Naive thymus-derived CD4-positive, alpha-beta T cell (primary cell): ENCODE data around the gene ITPR1. TPM values are rescaled to one million over a fixed set of nuclear protein-coding genes. Genes with fewer than 3 reads are reported as not detected.

Experiments used
- ATAC-seq: fragments of 150-1000 bp; cut with Tn5 transposase; 2 replicates; pipeline ENCODE4 v1.10.0; 2021; ENCODE audit warnings: mild to moderate bottlenecking, moderate library complexity
- CTCF ChIA-PET: fragments of 350-600 bp; sonication (Branson Sonifier 250); formaldehyde crosslinking; loops from one replicate; lab custom pipeline; 2021; ENCODE audit warnings: antibody characterized with exemption; lab: Charles Lee
- POLR2A ChIA-PET: fragments of 350-600 bp; sonication (Branson Sonifier 250); formaldehyde crosslinking; loops from one replicate; lab custom pipeline; 2021; ENCODE audit warnings: antibody characterized with exemption, inconsistent platforms; lab: Charles Lee
- DNase-seq, 9 donors: peaks; one replicate each; pipeline versions ENCODE4 v3.0.0 to v3.0.0-alpha.2; 2020 to 2022; ENCODE audit warnings: mixed read lengths in 1 of 9
- H3K27ac ChIP-seq: one replicate; pipeline ENCODE4 v1.7.0; 2013; ENCODE audit warnings: mild to moderate bottlenecking, low read depth, low read length, moderate library complexity
- H3K27me3 ChIP-seq, 2 donors: one replicate each; pipeline ENCODE4 v1.7.0; 2013; ENCODE audit warnings: low read length in 2 of 2, mild to moderate bottlenecking in 2 of 2, moderate library complexity in 2 of 2; ENCODE audit not compliant: control insufficient read depth in 2 of 2, insufficient read depth in 2 of 2
- H3K36me3 ChIP-seq, 3 experiments: 1 replicate in 2 of 3; 2 replicates in 1 of 3; pipeline ENCODE4 v1.7.0; 2013; ENCODE audit warnings: low read length in 3 of 3, mild to moderate bottlenecking in 3 of 3, moderate library complexity in 1 of 3; ENCODE audit not compliant: insufficient read depth in 3 of 3, control insufficient read depth in 2 of 3
- H3K4me1 ChIP-seq, 2 donors: one replicate each; pipeline ENCODE4 v1.7.0; 2013; ENCODE audit warnings: low read length in 2 of 2, mild to moderate bottlenecking in 2 of 2, moderate library complexity in 1 of 2; ENCODE audit not compliant: control insufficient read depth in 2 of 2, insufficient read depth in 2 of 2
- H3K4me3 ChIP-seq: 2 replicates; pipeline ENCODE4 v1.7.0; 2013; ENCODE audit warnings: mild to moderate bottlenecking, low read length
- H3K9me3 ChIP-seq, 3 experiments: 1 replicate in 2 of 3; 2 replicates in 1 of 3; pipeline ENCODE4 v1.7.0; 2013; ENCODE audit warnings: low read length in 3 of 3; ENCODE audit not compliant: control insufficient read depth in 2 of 3
- H3K27ac Mint-ChIP-seq, 9 donors: one replicate each; pipeline ENCODE4 v1.8.0; 2020 to 2022; ENCODE audit warnings: mixed read lengths in 9 of 9, mild to moderate bottlenecking in 8 of 9, moderate library complexity in 5 of 9, inconsistent platforms in 2 of 9
- H3K27me3 Mint-ChIP-seq, 5 donors: one replicate each; pipeline ENCODE4 v1.8.0; 2021 to 2022; ENCODE audit warnings: mixed read lengths in 5 of 5, mild to moderate bottlenecking in 1 of 5
- H3K36me3 Mint-ChIP-seq, 5 donors: one replicate each; pipeline ENCODE4 v1.8.0; 2020 to 2022; ENCODE audit warnings: mixed read lengths in 5 of 5, mild to moderate bottlenecking in 3 of 5, inconsistent platforms in 1 of 5
- H3K4me1 Mint-ChIP-seq, 7 donors: one replicate each; pipeline ENCODE4 v1.8.0; 2020 to 2022; ENCODE audit warnings: mixed read lengths in 7 of 7, mild to moderate bottlenecking in 3 of 7, inconsistent platforms in 1 of 7
- H3K4me3 Mint-ChIP-seq, 10 donors: one replicate each; pipeline ENCODE4 v1.8.0; 2020 to 2022; ENCODE audit warnings: mild to moderate bottlenecking in 10 of 10, mixed read lengths in 10 of 10, moderate library complexity in 6 of 10, inconsistent platforms in 2 of 10
- H3K9me3 Mint-ChIP-seq, 11 donors: one replicate each; pipeline ENCODE4 v1.8.0; 2020 to 2022; ENCODE audit warnings: mixed read lengths in 11 of 11, mild to moderate bottlenecking in 4 of 11, inconsistent platforms in 1 of 11, moderate library complexity in 1 of 11
- intact Hi-C, 2 donors: fragments of 100-400 bp; cut with micrococcal nuclease; formaldehyde crosslinking; loops; one replicate each; pipeline ENCODE4 v1.15.1; 2023
- polyA plus RNA-seq, 2 donors: library from polyadenylated mRNA; unstranded; fragments of 300-500 nt; fragmentation: Illumina TruSeq; gene quantifications; one replicate each; pipeline ENCODE4 v1.2.3, GENCODE V29; 2021
- total RNA-seq, 6 experiments: library from RNA in 5 of 6; stranded (reverse) in 5 of 6; gene quantifications; 1 replicate in 5 of 6; 2 replicates in 1 of 6; pipeline ENCODE4 v1.2.3 and lab custom pipeline; 2021 to 2026

Gene ITPR1
- total and polyA plus RNA-seq, 7 experiments from 2014 or later: 15.1 to 118 (median 83.8) TPM

- ChIA-PET CTCF (interaction anchor here (0.6 kb wide), 1 partner anchor 163 kb away, joined by 3 read pairs; no protein-coding TSS in a partner anchor), POLR2A (interaction anchor here (0.8 to 1.9 kb wide), 5 partner anchors 11 to 340 kb away, joined by 3 to 8 read pairs (median 5); partner anchors contain the start of gene ITPR1)
- Histone ChIP-seq H3K27me3 (no peaks in the 10 kb centered on the region), H3K36me3 (peaks cover 0 to 4% (median 0%) of the 10 kb centered on the region in 3 experiments), H3K4me3 (no peak overlapping the region), H3K27ac (peak overlapping the region; percentile 55), H3K9me3 (no peaks in the 10 kb centered on the region), H3K4me1 (peaks cover 61 to 75% of the 10 kb centered on the region in 2 donors)
- Mint-ChIP-seq H3K27ac (peak overlapping the region; percentile 74 to 99 (median 90)), H3K9me3 (peaks cover 0 to 4% (median 0%) of the 10 kb centered on the region in 11 donors), H3K36me3 (peaks cover 4 to 51% (median 28%) of the 10 kb centered on the region in 5 donors), H3K4me3 (peak overlapping the region in 5 of 10 donors; percentile 5 to 86 (median 53)), H3K4me1 (peaks cover 64 to 93% (median 87%) of the 10 kb centered on the region in 7 donors), H3K27me3 (peaks cover 0 to 3% (median 0%) of the 10 kb centered on the region in 5 donors)
- DNase-seq: no peak
- intact Hi-C loops: loop anchor here (5.0 kb wide), 2 partner anchors 341 to 359 kb away; partner anchors contain the start of gene ITPR1 (in 1 of the 2)
- no peak for ATAC-seq
Observed at GRCh38 chr3:4833471-4833870, 340.3 kb downstream of the ITPR1 start.

DNA sequence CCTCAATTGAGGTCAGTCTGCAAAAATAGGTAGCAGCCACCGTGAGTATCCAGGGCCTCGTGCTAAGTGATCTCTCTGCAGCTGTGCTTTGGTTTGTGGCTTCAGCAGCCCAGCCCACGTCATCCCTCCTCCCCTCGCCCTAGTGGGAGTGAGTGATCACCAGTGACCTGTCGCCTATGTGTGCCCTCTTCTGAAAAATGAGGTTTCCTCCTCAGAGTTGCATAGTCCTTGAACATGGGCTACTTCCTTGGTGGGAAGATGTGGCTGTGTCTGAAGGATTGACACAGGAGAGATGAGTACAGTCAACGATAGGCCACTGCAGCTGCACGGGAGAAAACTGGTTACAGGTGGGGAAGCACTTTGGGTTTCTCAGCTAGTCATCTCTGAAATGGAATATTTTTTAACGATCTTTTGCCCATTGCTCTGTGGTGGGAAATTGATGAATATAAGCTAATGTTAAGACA lies 341.3 kb downstream of the ITPR1 start:
- intact Hi-C loops: loop anchor here (5.0 kb wide), 2 partner anchors 342 to 358 kb away; partner anchors contain the start of gene ITPR1 (in 1 of the 2)
- Mint-ChIP-seq H3K4me1 (peaks cover 56 to 89% (median 80%) of the 10 kb centered on the region in 7 donors), H3K9me3 (peaks cover 0 to 4% (median 0%) of the 10 kb centered on the region in 11 donors), H3K27me3 (peaks cover 0 to 3% (median 0%) of the 10 kb centered on the region in 5 donors), H3K36me3 (peaks cover 4 to 53% (median 32%) of the 10 kb centered on the region in 5 donors), H3K4me3 (peak overlapping the region; percentile 21 to 86 (median 47)), H3K27ac (peak overlapping the region; percentile 74 to 99 (median 90))
- peak in 5 of 9 donors; percentile 28 to 79 (median 39) for DNase-seq
- H3K4me1 ChIP-seq: peaks cover 53 to 67% of the 10 kb centered on the region in 2 donors
- no peaks in the 10 kb centered on the region for H3K9me3 ChIP-seq
- CTCF ChIA-PET: interaction anchor here (0.7 to 1.7 kb wide), 5 partner anchors 9 to 142 kb away, joined by 3 to 7 read pairs (median 3); no protein-coding TSS in a partner anchor
- POLR2A ChIA-PET: interaction anchor here (0.7 to 1.9 kb wide), 5 partner anchors 8 to 33 kb away, joined by 3 to 8 read pairs (median 4); no protein-coding TSS in a partner anchor
- peak overlapping the region; percentile 55 for H3K27ac ChIP-seq
- peaks cover 0 to 4% (median 0%) of the 10 kb centered on the region in 3 experiments for H3K36me3 ChIP-seq
- no peak overlapping the region for H3K4me3 ChIP-seq
- ATAC-seq: peak; percentile 64
- no peaks in the 10 kb centered on the region for H3K27me3 ChIP-seq

GRCh38 chr3:4835616-4836043 lies 342.5 kb downstream of the ITPR1 start:
- Histone ChIP-seq H3K9me3 (no peaks in the 10 kb centered on the region), H3K4me1 (peaks cover 44 to 58% of the 10 kb centered on the region in 2 donors), H3K27me3 (no peaks in the 10 kb centered on the region), H3K27ac (no peak overlapping the region), H3K36me3 (peaks cover 0 to 4% (median 0%) of the 10 kb centered on the region in 3 experiments), H3K4me3 (no peak overlapping the region)
- H3K9me3 Mint-ChIP-seq: peaks cover 0 to 4% (median 0%) of the 10 kb centered on the region in 11 donors
- ATAC-seq: no peak
- peak overlapping the region; percentile 18 to 99 (median 78) for H3K27ac Mint-ChIP-seq
- ChIA-PET CTCF (interaction anchor here (1.7 kb wide), 1 partner anchor 10 kb away, joined by 7 read pairs; no protein-coding TSS in a partner anchor), POLR2A (interaction anchor here (1.0 to 1.5 kb wide), 5 partner anchors 9 to 141 kb away, joined by 3 to 4 read pairs (median 4); no protein-coding TSS in a partner anchor)
- peak overlapping the region in 9 of 10 donors; percentile 26 to 86 (median 53) for H3K4me3 Mint-ChIP-seq
- peaks cover 54 to 92% (median 75%) of the 10 kb centered on the region in 7 donors for H3K4me1 Mint-ChIP-seq
- H3K27me3 Mint-ChIP-seq: peaks cover 0 to 3% (median 0%) of the 10 kb centered on the region in 5 donors
- no peak for DNase-seq
- peaks cover 4 to 48% (median 31%) of the 10 kb centered on the region in 5 donors for H3K36me3 Mint-ChIP-seq
- intact Hi-C loops: loop anchor here in 1 of 2 donors (1.0 kb wide), 1 partner anchor 11 kb away; no protein-coding TSS in a partner anchor

GRCh38 chr3:4836516-4836915 lies 343.4 kb downstream of the ITPR1 start:
- Histone ChIP-seq H3K27ac (no peak overlapping the region), H3K4me1 (peaks cover 41 to 58% of the 10 kb centered on the region in 2 donors), H3K9me3 (no peaks in the 10 kb centered on the region), H3K36me3 (peaks cover 0 to 4% (median 0%) of the 10 kb centered on the region in 3 experiments), H3K27me3 (no peaks in the 10 kb centered on the region), H3K4me3 (no peak overlapping the region)
- Mint-ChIP-seq H3K27me3 (no peaks in the 10 kb centered on the region), H3K27ac (peak overlapping the region in 6 of 9 donors; percentile 27 to 99 (median 86)), H3K9me3 (peaks cover 0 to under 1% (median 0%) of the 10 kb centered on the region in 11 donors), H3K4me3 (peak overlapping the region in 1 of 10 donors; percentile 86), H3K36me3 (peaks cover 4 to 53% (median 29%) of the 10 kb centered on the region in 5 donors), H3K4me1 (peaks cover 51 to 92% (median 75%) of the 10 kb centered on the region in 7 donors)
- DNase-seq (no peak), ATAC-seq (no peak)
- ChIA-PET POLR2A (interaction anchor here (0.6 to 0.9 kb wide), 2 partner anchors 11 to 543 kb away, joined by 3 read pairs; no protein-coding TSS in a partner anchor), CTCF (no interaction called here)
- intact Hi-C loops: no loop called here

DNA sequence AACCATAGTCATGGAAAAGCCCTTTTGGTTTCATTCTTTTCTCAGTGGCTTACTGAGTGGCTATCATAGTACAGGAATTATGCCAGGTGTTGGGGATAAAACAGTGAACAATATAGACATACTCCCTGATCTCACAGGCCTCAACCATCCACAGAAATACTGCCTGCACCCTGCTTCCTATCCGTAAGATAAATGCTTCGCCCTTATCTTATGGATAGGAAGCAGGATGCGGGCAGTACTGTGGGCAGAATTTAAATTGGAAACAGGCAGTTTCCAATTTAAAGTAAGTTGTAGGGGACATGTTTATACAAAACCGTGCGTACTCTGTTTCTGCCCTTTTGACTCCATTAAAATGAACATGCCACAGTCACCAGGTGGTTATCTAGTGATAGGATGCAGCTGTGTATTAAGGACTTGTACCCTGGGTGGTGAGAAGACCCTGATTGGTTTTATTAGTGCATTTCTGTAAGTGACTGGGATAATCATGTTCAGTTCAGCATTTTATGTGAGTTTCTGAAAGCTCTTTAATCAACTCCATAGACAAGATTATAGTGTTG lies 344.3 kb downstream of the ITPR1 start:
- H3K27ac Mint-ChIP-seq: peak overlapping the region in 8 of 9 donors; percentile 21 to 99 (median 78)
- intact Hi-C loops: no loop called here
- peak overlapping the region in 2 of 10 donors; percentile 68 to 69 for H3K4me3 Mint-ChIP-seq
- peaks cover 32 to 59% of the 10 kb centered on the region in 2 donors for H3K4me1 ChIP-seq
- peaks cover 0 to 1% (median 0%) of the 10 kb centered on the region in 11 donors for H3K9me3 Mint-ChIP-seq
- no peak overlapping the region for H3K27ac ChIP-seq
- peaks cover 4 to 54% (median 29%) of the 10 kb centered on the region in 5 donors for H3K36me3 Mint-ChIP-seq
- H3K9me3 ChIP-seq: no peaks in the 10 kb centered on the region
- ChIA-PET POLR2A (interaction anchor here (0.8 to 0.9 kb wide), 2 partner anchors 10 to 95 kb away, joined by 3 read pairs; no protein-coding TSS in a partner anchor), CTCF (no interaction called here)
- ATAC-seq (no peak), DNase-seq (no peak)
- H3K4me1 Mint-ChIP-seq: peaks cover 51 to 93% (median 76%) of the 10 kb centered on the region in 7 donors
- no peak overlapping the region for H3K4me3 ChIP-seq
- H3K27me3 ChIP-seq: no peaks in the 10 kb centered on the region
- H3K27me3 Mint-ChIP-seq: no peaks in the 10 kb centered on the region
- H3K36me3 ChIP-seq: peaks cover 0 to 4% (median 0%) of the 10 kb centered on the region in 3 experiments

GRCh38 chr3:4838621-4839022 lies 345.5 kb downstream of the ITPR1 start:
- H3K9me3 ChIP-seq: no peaks in the 10 kb centered on the region
- no peaks in the 10 kb centered on the region for H3K27me3 Mint-ChIP-seq
- H3K36me3 Mint-ChIP-seq: peaks cover 4 to 58% (median 35%) of the 10 kb centered on the region in 5 donors
- H3K4me3 Mint-ChIP-seq: peak overlapping the region in 1 of 10 donors; percentile 48
- H3K27ac Mint-ChIP-seq: peak overlapping the region in 2 of 9 donors; percentile 61 to 98
- H3K27me3 ChIP-seq: no peaks in the 10 kb centered on the region
- H3K36me3 ChIP-seq: peaks cover 0 to 4% (median 0%) of the 10 kb centered on the region in 3 experiments
- no peak for ATAC-seq
- POLR2A ChIA-PET: interaction anchor here (0.7 to 1.5 kb wide), 2 partner anchors 9 to 37 kb away, joined by 3 to 4 read pairs; no protein-coding TSS in a partner anchor
- no peak overlapping the region for H3K27ac ChIP-seq
- intact Hi-C loops: no loop called here
- H3K4me3 ChIP-seq: no peak overlapping the region
- H3K4me1 ChIP-seq: peaks cover 28 to 54% of the 10 kb centered on the region in 2 donors
- H3K9me3 Mint-ChIP-seq: peaks cover 0 to 6% (median 0%) of the 10 kb centered on the region in 11 donors
- CTCF ChIA-PET: interaction anchor here (1.6 kb wide), 1 partner anchor 13 kb away, joined by 5 read pairs; no protein-coding TSS in a partner anchor
- peaks cover 52 to 94% (median 77%) of the 10 kb centered on the region in 7 donors for H3K4me1 Mint-ChIP-seq
- no peak for DNase-seq
